CD4-positive, alpha-beta memory T cell (primary cell): ENCODE measurements around the gene ZBTB24. TPM values are rescaled to one million over a fixed set of nuclear protein-coding genes. Genes with fewer than 3 reads are reported as not detected.

Experiments used
- CTCF ChIA-PET: fragments of 350-600 bp; sonication (Branson Sonifier 250); formaldehyde crosslinking; loops from one replicate; lab custom pipeline; 2021; ENCODE audit warnings: inconsistent platforms; ENCODE audit not compliant: partially characterized antibody; lab: Charles Lee
- POLR2A ChIA-PET: fragments of 350-600 bp; sonication (Branson Sonifier 250); formaldehyde crosslinking; loops from one replicate; lab custom pipeline; 2021; ENCODE audit not compliant: partially characterized antibody; lab: Charles Lee
- DNase-seq, 5 donors: peaks; one replicate each; pipeline versions ENCODE4 v3.0.0 to v3.0.0-alpha.2; 2020 to 2022; ENCODE audit warnings: mixed read lengths in 1 of 5
- H3K27ac ChIP-seq: one replicate; pipeline ENCODE4 v1.7.0; 2013; ENCODE audit warnings: low read depth, low read length
- H3K27me3 ChIP-seq: 2 replicates; pipeline ENCODE4 v1.7.0; 2013; ENCODE audit warnings: mild to moderate bottlenecking, low read length, moderate library complexity; ENCODE audit not compliant: insufficient read depth
- H3K36me3 ChIP-seq: 2 replicates; pipeline ENCODE4 v1.7.0; 2013; ENCODE audit warnings: mild to moderate bottlenecking, low read length, moderate library complexity; ENCODE audit not compliant: insufficient read depth
- H3K4me1 ChIP-seq: 2 replicates; pipeline ENCODE4 v1.7.0; 2013; ENCODE audit warnings: mild to moderate bottlenecking, low read length, moderate library complexity; ENCODE audit not compliant: insufficient read depth
- H3K4me3 ChIP-seq, 2 donors: one replicate each; pipeline ENCODE4 v1.7.0; 2013; ENCODE audit warnings: low read length in 2 of 2, mild to moderate bottlenecking in 1 of 2
- H3K9me3 ChIP-seq, 2 donors: one replicate each; pipeline ENCODE4 v1.7.0; 2013; ENCODE audit warnings: low read length in 2 of 2, control low read depth in 1 of 2; ENCODE audit not compliant: control insufficient read depth in 1 of 2
- H3K27ac Mint-ChIP-seq, 7 donors: one replicate each; pipeline ENCODE4 v1.8.0; 2020 to 2021; ENCODE audit warnings: mixed read lengths in 7 of 7, mild to moderate bottlenecking in 6 of 7, inconsistent platforms in 3 of 7, moderate library complexity in 3 of 7
- H3K27me3 Mint-ChIP-seq, 2 donors: one replicate each; pipeline ENCODE4 v1.8.0; 2020 to 2021; ENCODE audit warnings: mixed read lengths in 2 of 2
- H3K36me3 Mint-ChIP-seq, 2 donors: one replicate each; pipeline ENCODE4 v1.8.0; 2020 to 2021; ENCODE audit warnings: mixed read lengths in 2 of 2, inconsistent platforms in 1 of 2, mild to moderate bottlenecking in 1 of 2
- H3K4me1 Mint-ChIP-seq, 4 donors: one replicate each; pipeline ENCODE4 v1.8.0; 2020 to 2021; ENCODE audit warnings: mixed read lengths in 4 of 4, mild to moderate bottlenecking in 1 of 4
- H3K4me3 Mint-ChIP-seq, 8 donors: one replicate each; pipeline ENCODE4 v1.8.0; 2020 to 2021; ENCODE audit warnings: mixed read lengths in 8 of 8, mild to moderate bottlenecking in 7 of 8, moderate library complexity in 6 of 8, inconsistent platforms in 3 of 8
- H3K9me3 Mint-ChIP-seq, 8 donors: one replicate each; pipeline ENCODE4 v1.8.0; 2020 to 2021; ENCODE audit warnings: mixed read lengths in 8 of 8, mild to moderate bottlenecking in 5 of 8, inconsistent platforms in 3 of 8, moderate library complexity in 1 of 8
- intact Hi-C: fragments of 100-400 bp; cut with micrococcal nuclease; formaldehyde crosslinking; loops from one replicate; pipeline ENCODE4 v1.15.1; 2023
- polyA plus RNA-seq, 2 donors: library from polyadenylated mRNA; unstranded; fragments of 300-500 nt; fragmentation: Illumina TruSeq; gene quantifications; one replicate each; pipeline ENCODE4 v1.2.3, GENCODE V29; 2021
- total RNA-seq, 2 experiments: library from RNA; stranded (reverse); gene quantifications; one replicate each; pipeline ENCODE4 v1.2.3, GENCODE V29; 2021

ZBTB24 gene
- total and polyA plus RNA-seq, 4 experiments from 2014 or later = 8.5 to 28.4 (median 19.3) TPM

DNA sequence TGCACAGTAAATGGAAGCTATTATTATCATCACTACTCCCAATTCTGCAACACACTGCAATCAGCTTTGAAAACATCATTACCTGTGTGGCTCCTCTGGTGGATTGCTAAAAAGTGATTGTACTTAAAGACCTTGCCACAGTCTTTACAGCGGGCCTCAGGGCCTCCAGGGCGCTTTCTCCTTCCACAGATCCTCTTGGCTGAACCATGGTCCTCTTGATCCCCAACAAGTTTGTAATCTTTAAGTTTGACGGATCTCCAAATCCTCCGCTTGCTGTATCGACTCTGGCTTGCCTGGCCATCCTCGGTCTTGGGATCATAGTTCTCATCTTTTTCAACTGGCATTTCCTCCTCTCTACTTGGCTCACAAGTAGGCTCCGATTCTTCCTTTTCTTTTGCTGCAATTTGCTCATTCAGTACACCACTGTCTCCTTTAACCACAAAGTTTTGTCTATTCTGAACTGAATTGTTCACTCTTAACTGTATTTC lies 2.0 kb downstream of the ZBTB24 start:
- Mint-ChIP-seq H3K27ac (peak overlapping the region; percentile 44 to 96 (median 80)), H3K4me1 (peaks cover 57 to 75% (median 65%) of the 10 kb centered on the region in 4 donors), H3K4me3 (peak overlapping the region; percentile 84 to 97 (median 96)), H3K36me3 (peaks cover 39 to 53% of the 10 kb centered on the region in 2 donors), H3K27me3 (no peaks in the 10 kb centered on the region), H3K9me3 (no peaks in the 10 kb centered on the region)
- Histone ChIP-seq H3K27ac (peak overlapping the region; percentile 67), H3K4me3 (peak overlapping the region; percentile 76 to 77), H3K36me3 (peaks cover 16% of the 10 kb centered on the region), H3K4me1 (peaks cover 67% of the 10 kb centered on the region), H3K9me3 (no peaks in the 10 kb centered on the region), H3K27me3 (no peaks in the 10 kb centered on the region)
- no peak for DNase-seq
- POLR2A ChIA-PET = interaction anchor here (1.4 to 9.3 kb wide), 7 partner anchors 10 to 386 kb away, joined by 3 to 132 read pairs (median 18); partner anchors contain the start of genes CD164, CEP57L1, MICAL1 and PPIL6
- intact Hi-C loops = loop anchor here (1.0 to 10.0 kb wide), 4 partner anchors 22 to 1524 kb away; partner anchors contain the start of gene SEC63
- CTCF ChIA-PET = interaction anchor here (1.2 to 5.5 kb wide), 8 partner anchors 17 to 559 kb away, joined by 4 to 29 read pairs (median 6); partner anchors contain the start of genes CD164, PPIL6 and SMPD2

DNA sequence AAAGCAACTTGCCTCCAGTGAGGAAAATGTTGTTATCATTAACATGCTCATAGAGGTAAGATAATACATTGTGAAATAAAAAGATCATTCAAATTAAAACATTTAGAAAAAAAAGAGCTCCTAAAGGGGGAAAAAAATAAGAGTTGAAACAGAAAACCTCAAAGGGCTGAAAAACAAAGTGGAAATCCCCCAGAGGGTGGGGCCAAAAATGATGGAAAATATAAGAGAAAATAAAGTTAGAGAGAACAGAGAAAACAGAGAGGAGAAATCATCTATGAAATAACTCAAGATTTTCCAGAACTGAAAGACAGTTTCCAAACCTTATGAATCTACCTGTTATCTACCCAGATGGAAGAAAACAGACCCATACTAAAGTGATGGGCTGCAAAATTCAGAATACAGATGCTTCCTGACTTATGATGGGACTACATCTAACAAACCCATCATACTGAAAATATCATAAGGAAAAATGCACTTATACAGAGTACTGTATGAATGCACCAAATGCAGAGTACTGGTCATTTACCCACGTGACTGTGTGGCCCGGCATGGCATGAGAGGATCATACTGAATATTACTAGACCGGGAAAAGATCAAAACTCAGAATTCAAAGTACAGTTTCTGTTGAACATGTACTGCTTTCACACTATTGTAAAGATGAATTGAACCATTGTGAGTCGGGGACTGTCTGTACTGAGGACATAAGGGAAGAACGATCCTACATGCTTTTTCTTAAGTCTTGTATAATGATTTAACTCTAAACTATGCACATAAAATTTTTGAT lies 4.0 kb downstream of the ZBTB24 start:
- H3K36me3 Mint-ChIP-seq = peaks cover 54 to 70% of the 10 kb centered on the region in 2 donors
- peak in 3 of 5 donors; percentile 43 to 60 (median 43) for DNase-seq
- Histone ChIP-seq H3K4me1 (peaks cover 77% of the 10 kb centered on the region), H3K27ac (peak overlapping the region; percentile 50), H3K4me3 (peak overlapping the region in 1 of 2 donors; percentile 3), H3K9me3 (no peaks in the 10 kb centered on the region), H3K27me3 (no peaks in the 10 kb centered on the region), H3K36me3 (peaks cover 27% of the 10 kb centered on the region)
- H3K9me3 Mint-ChIP-seq = no peaks in the 10 kb centered on the region
- H3K27ac Mint-ChIP-seq = peak overlapping the region; percentile 69 to 95 (median 92)
- peaks cover 65 to 85% (median 75%) of the 10 kb centered on the region in 4 donors for H3K4me1 Mint-ChIP-seq
- no peaks in the 10 kb centered on the region for H3K27me3 Mint-ChIP-seq
- ChIA-PET CTCF (interaction anchor here (0.7 to 5.5 kb wide), 9 partner anchors 15 to 96 kb away, joined by 3 to 29 read pairs (median 5); partner anchors contain the start of genes CD164, PPIL6 and SMPD2), POLR2A (interaction anchor here (1.1 to 9.3 kb wide), 5 partner anchors 13 to 212 kb away, joined by 3 to 132 read pairs (median 54); partner anchors contain the start of genes AK9, CD164, FIG4 and MICAL1)
- intact Hi-C loops = no loop called here
- H3K4me3 Mint-ChIP-seq = peak overlapping the region; percentile 73 to 97 (median 89)

DNA sequence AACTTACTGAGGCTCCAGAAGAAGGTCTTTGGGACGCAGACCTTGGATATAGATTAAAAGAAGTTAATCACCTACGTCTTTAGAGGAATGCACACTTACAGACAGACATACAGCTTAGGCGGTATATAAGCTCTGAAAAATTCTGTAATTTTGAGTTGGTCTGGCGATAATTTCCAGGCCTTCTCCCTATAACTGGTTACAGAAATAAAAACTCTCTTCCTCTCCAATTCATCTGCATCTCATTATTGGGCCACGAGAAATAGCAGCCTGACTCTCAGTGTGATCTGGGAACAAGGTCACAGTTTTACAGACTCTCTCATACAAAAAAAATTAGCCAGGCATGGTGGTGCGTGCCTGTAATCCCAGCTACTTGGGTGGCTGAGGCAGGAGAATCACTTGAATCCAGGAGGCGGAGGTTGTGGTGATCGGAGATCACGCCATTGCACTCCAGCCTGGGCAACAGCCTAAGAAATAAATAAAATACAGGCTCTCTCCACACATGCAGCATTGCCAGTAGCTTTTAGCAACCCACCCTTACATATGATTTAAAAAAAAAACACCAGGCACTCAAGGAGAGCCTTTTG lies 4.7 kb downstream of the ZBTB24 start:
- Histone ChIP-seq H3K27ac (peak overlapping the region; percentile 50), H3K36me3 (peaks cover 32% of the 10 kb centered on the region)
- intact Hi-C loops = no loop called here

DNA sequence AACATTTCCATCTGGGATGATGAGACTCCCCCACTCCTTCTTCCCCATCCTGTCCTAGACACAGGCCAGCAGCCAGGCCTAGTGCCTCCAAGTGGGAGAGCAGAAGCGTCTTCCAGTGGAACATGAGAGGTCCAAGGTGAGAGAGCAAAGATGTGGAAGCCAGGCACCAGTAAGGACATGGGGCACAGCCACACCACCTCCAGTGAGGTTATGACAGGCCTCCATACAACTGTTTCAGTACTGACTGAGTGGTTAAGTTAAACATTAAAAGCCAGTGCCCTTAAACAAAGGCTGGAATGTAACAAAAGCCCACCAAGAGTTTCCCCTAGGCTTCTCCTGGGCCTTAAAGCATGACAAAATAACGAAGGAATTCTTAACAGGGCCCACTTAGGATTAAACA lies 5.3 kb downstream of the ZBTB24 start:
- no peaks in the 10 kb centered on the region for H3K27me3 ChIP-seq
- peaks cover 62 to 83% of the 10 kb centered on the region in 2 donors for H3K36me3 Mint-ChIP-seq
- ChIA-PET CTCF (interaction anchor here (1.1 to 5.5 kb wide), 2 partner anchors 13 to 23 kb away, joined by 3 to 29 read pairs; no protein-coding TSS in a partner anchor), POLR2A (interaction anchor here (7.2 to 9.3 kb wide), 3 partner anchors 21 to 95 kb away, joined by 54 to 132 read pairs (median 100); partner anchors contain the start of genes CD164, MICAL1, PPIL6 and SMPD2)
- peak overlapping the region in 1 of 2 donors; percentile 22 for H3K4me3 ChIP-seq
- DNase-seq = no peak
- H3K4me1 Mint-ChIP-seq = peaks cover 66 to 90% (median 79%) of the 10 kb centered on the region in 4 donors
- intact Hi-C loops = no loop called here
- peak overlapping the region; percentile 27 for H3K27ac ChIP-seq
- peaks cover 76% of the 10 kb centered on the region for H3K4me1 ChIP-seq
- H3K36me3 ChIP-seq = peaks cover 38% of the 10 kb centered on the region
- H3K9me3 Mint-ChIP-seq = no peaks in the 10 kb centered on the region
- H3K27me3 Mint-ChIP-seq = no peaks in the 10 kb centered on the region
- H3K27ac Mint-ChIP-seq = peak overlapping the region; percentile 43 to 92 (median 80)
- H3K9me3 ChIP-seq = no peaks in the 10 kb centered on the region
- H3K4me3 Mint-ChIP-seq = peak overlapping the region; percentile 73 to 97 (median 89)

More for the DNA sequence above, 4.7 kb downstream of the ZBTB24 start:
- Mint-ChIP-seq H3K36me3 (peaks cover 58 to 77% of the 10 kb centered on the region in 2 donors), H3K4me1 (peaks cover 63 to 84% (median 74%) of the 10 kb centered on the region in 4 donors), H3K27me3 (no peaks in the 10 kb centered on the region), H3K27ac (peak overlapping the region; percentile 69 to 95 (median 92)), H3K4me3 (peak overlapping the region; percentile 73 to 97 (median 89)), H3K9me3 (no peaks in the 10 kb centered on the region)
- no peaks in the 10 kb centered on the region for H3K27me3 ChIP-seq
- peak overlapping the region; percentile 22 for H3K4me3 ChIP-seq
- H3K4me1 ChIP-seq = peaks cover 72% of the 10 kb centered on the region
- H3K9me3 ChIP-seq = no peaks in the 10 kb centered on the region
- no peak for DNase-seq
- ChIA-PET POLR2A (interaction anchor here (1.2 to 9.3 kb wide), 4 partner anchors 14 to 96 kb away, joined by 4 to 132 read pairs (median 77); partner anchors contain the start of genes CD164, MICAL1, PPIL6 and SMPD2), CTCF (interaction anchor here (0.7 to 5.5 kb wide), 5 partner anchors 14 to 96 kb away, joined by 3 to 29 read pairs (median 4); partner anchors contain the start of genes PPIL6 and SMPD2)

DNA sequence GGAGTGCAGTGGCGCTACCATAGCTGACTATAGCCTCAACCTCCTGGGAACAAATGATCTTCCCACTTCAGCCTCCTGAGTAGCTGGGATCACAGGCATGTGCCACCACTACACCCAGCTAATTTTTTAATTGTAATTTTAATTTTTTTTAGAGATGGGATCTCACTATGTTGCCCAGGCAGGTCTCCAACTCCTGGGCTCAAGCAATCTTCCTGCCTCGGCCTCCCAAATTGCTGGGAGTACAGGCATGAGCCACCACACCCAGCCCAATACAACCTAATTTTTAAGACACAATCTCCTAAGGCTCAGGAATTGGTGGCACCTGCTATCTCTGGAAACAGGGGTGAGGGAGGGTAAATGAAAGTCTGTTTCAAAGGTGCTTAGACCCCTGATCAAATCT lies 5.8 kb downstream of the ZBTB24 start:
- ChIA-PET POLR2A (interaction anchor here (2.4 kb wide), 1 partner anchor 21 kb away, joined by 12 read pairs; the partner anchor contains the start of gene MICAL1), CTCF (no interaction called here)
- peaks cover 68 to 85% of the 10 kb centered on the region in 2 donors for H3K36me3 Mint-ChIP-seq
- peak overlapping the region; percentile 73 to 97 (median 89) for H3K4me3 Mint-ChIP-seq
- H3K36me3 ChIP-seq = peaks cover 43% of the 10 kb centered on the region
- intact Hi-C loops = no loop called here
- H3K9me3 Mint-ChIP-seq = no peaks in the 10 kb centered on the region
- no peaks in the 10 kb centered on the region for H3K27me3 ChIP-seq
- no peak overlapping the region for H3K4me3 ChIP-seq
- DNase-seq = no peak
- H3K27ac Mint-ChIP-seq = peak overlapping the region; percentile 32 to 92 (median 80)
- H3K27me3 Mint-ChIP-seq = no peaks in the 10 kb centered on the region
- no peaks in the 10 kb centered on the region for H3K9me3 ChIP-seq
- peaks cover 68 to 92% (median 81%) of the 10 kb centered on the region in 4 donors for H3K4me1 Mint-ChIP-seq
- no peak overlapping the region for H3K27ac ChIP-seq
- peaks cover 79% of the 10 kb centered on the region for H3K4me1 ChIP-seq

DNA sequence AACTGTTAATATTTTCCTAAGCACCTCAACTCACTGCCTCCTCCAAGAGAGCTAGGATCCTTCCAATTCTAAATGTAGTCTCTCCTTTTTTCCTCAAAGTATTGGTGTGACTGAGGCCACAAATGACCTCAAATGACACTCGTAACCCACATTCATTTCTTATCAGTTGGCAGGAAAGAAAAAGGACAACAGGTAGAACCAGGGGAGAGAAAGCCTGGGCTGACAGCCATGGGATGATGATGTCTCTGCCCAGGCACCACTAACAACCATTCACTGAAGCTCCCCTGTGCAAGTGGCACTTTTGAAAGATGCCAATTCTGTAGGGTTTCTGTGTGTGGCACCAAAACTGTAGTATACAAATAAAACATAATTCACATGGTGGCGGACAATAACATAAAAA lies 7.4 kb downstream of the ZBTB24 start:
- POLR2A ChIA-PET = interaction anchor here (2.4 kb wide), 1 partner anchor 20 kb away, joined by 12 read pairs; the partner anchor contains the start of gene MICAL1
- H3K27me3 ChIP-seq = no peaks in the 10 kb centered on the region
- no peaks in the 10 kb centered on the region for H3K9me3 ChIP-seq
- intact Hi-C loops = no loop called here
- peaks cover 54% of the 10 kb centered on the region for H3K36me3 ChIP-seq
- no peak for DNase-seq
- Mint-ChIP-seq H3K4me3 (peak overlapping the region in 2 of 8 donors; percentile 20 to 60), H3K36me3 (peaks cover 67 to 86% of the 10 kb centered on the region in 2 donors), H3K4me1 (peaks cover 61 to 90% (median 73%) of the 10 kb centered on the region in 4 donors), H3K27ac (peak overlapping the region in 5 of 7 donors; percentile 21 to 53 (median 42)), H3K9me3 (no peaks in the 10 kb centered on the region), H3K27me3 (no peaks in the 10 kb centered on the region)
- H3K4me1 ChIP-seq = peaks cover 63% of the 10 kb centered on the region
- no peak overlapping the region for H3K27ac ChIP-seq
- H3K4me3 ChIP-seq = no peak overlapping the region
- CTCF ChIA-PET = no interaction called here
